SU-DHL-6 (cell line): ENCODE measurements around the gene OR8D1.

Experiments
- H2AFZ ChIP-seq: fragments of 200-600 bp; sonication (generic); 2 replicates; pipeline ENCODE4 v1.6.1; 2014; ENCODE audit warnings: low read depth, mild to moderate bottlenecking, moderate library complexity, mixed read lengths, antibody characterized with exemption, low read length; ENCODE audit not compliant: severe bottlenecking
- H3F3A ChIP-seq: fragments of 200-600 bp; shearing (Covaris generic); 2 replicates; pipeline ENCODE4 v1.6.0; 2016; ENCODE audit warnings: antibody characterized with exemption, mild to moderate bottlenecking; ENCODE audit not compliant: insufficient read depth
- H3K27ac ChIP-seq: fragments of 200-600 bp; sonication (generic); 2 replicates; pipeline ENCODE4 v1.5.1; 2016; ENCODE audit warnings: low read depth, mild to moderate bottlenecking, low read length, moderate library complexity, mixed read lengths
- H3K27me3 ChIP-seq: fragments of 200-600 bp; sonication (generic), shearing (Covaris generic); 2 replicates; pipeline ENCODE4 v1.6.0; 2014; ENCODE audit warnings: mild to moderate bottlenecking, low read length
- H3K36me3 ChIP-seq: fragments of 200-600 bp; sonication (generic); 2 replicates; pipeline ENCODE4 v1.6.1; 2014; ENCODE audit warnings: mild to moderate bottlenecking, low read length, mixed read lengths
- H3K4me2 ChIP-seq: fragments of 300-600, 200-600 bp; shearing (Covaris generic), sonication (generic); 2 replicates; pipeline ENCODE4 v1.6.0; 2014; ENCODE audit warnings: low read length, low read depth, mild to moderate bottlenecking; ENCODE audit not compliant: poor library complexity, severe bottlenecking
- H3K4me3 ChIP-seq: fragments of 200-600 bp; sonication (generic); 2 replicates; pipeline ENCODE4 v1.5.1; 2014; ENCODE audit warnings: antibody characterized with exemption, low read length, mild to moderate bottlenecking, mixed read lengths; ENCODE audit not compliant: insufficient read depth, poor library complexity, severe bottlenecking
- H3K79me2 ChIP-seq: fragments of 200-600 bp; sonication (generic); 2 replicates; pipeline ENCODE4 v1.6.1; 2014; ENCODE audit warnings: mild to moderate bottlenecking, low read length, moderate library complexity; ENCODE audit not compliant: insufficient read depth
- H3K9ac ChIP-seq: fragments of 200-600 bp; sonication (generic); 2 replicates; pipeline ENCODE4 v1.7.0; 2014; ENCODE audit warnings: mild to moderate bottlenecking, low read length
- H3K9me2 ChIP-seq: fragments of 200-600 bp; sonication (generic); replicated peaks from 2 replicates; pipeline ENCODE4 v1.6.1; 2014; ENCODE audit warnings: low read length; ENCODE audit not compliant: insufficient read depth
- H3K9me3 ChIP-seq: fragments of 200-600 bp; sonication (generic); 2 replicates; pipeline ENCODE4 v1.6.1; 2014; ENCODE audit warnings: low read length, mixed read lengths; ENCODE audit not compliant: insufficient read depth
- H4K20me1 ChIP-seq: fragments of 200-600 bp; sonication (generic); 2 replicates; pipeline ENCODE4 v1.6.1; 2014; ENCODE audit warnings: low read depth, mild to moderate bottlenecking, antibody characterized with exemption, low read length, moderate library complexity, mixed read lengths
- CTCF ChIP-seq: fragments of 200-600 bp; sonication (generic); IDR thresholded peaks from one replicate; pipeline ENCODE4 v1.5.1; 2017; ENCODE audit warnings: antibody characterized with exemption, mild to moderate bottlenecking, low read length, moderate library complexity; ENCODE audit not compliant: insufficient read depth, poor library complexity, severe bottlenecking
- EZH2phosphoT487 ChIP-seq: fragments of 200-600 bp; sonication (generic), shearing (Covaris generic); conservative IDR thresholded peaks from 2 replicates; pipeline ENCODE4 v1.6.1; 2018; ENCODE audit warnings: mild to moderate bottlenecking, antibody characterized with exemption, low read length, moderate library complexity, mixed read lengths

OR8D1 gene

GRCh38 chr11:124285610-124286344 is 28.0 kb downstream of the OR8D1 start:
- no peak overlapping the region for H2AFZ ChIP-seq
- no peaks in the 10 kb centered on the region for H3K27me3 ChIP-seq
- H3K9me2 ChIP-seq: no peaks in the 10 kb centered on the region
- H4K20me1 ChIP-seq: no peaks in the 10 kb centered on the region
- no peaks in the 10 kb centered on the region for H3K9me3 ChIP-seq
- H3K9ac ChIP-seq: no peak overlapping the region
- H3K79me2 ChIP-seq: no peaks in the 10 kb centered on the region
- no peaks in the 10 kb centered on the region for H3F3A ChIP-seq
- no peak overlapping the region for H3K4me3 ChIP-seq
- H3K4me2 ChIP-seq: no peak overlapping the region
- TF ChIP-seq EZH2phosphoT487: no peak
- no peak for TF ChIP-seq CTCF
- H3K36me3 ChIP-seq: no peaks in the 10 kb centered on the region
- H3K27ac ChIP-seq: no peak overlapping the region

- H3K27me3 ChIP-seq: no peaks in the 10 kb centered on the region
- TF ChIP-seq CTCF: no peak
- no peak for TF ChIP-seq EZH2phosphoT487
- no peak overlapping the region for H2AFZ ChIP-seq
- no peaks in the 10 kb centered on the region for H3K79me2 ChIP-seq
- H3K9me3 ChIP-seq: no peaks in the 10 kb centered on the region
- H4K20me1 ChIP-seq: no peaks in the 10 kb centered on the region
- no peaks in the 10 kb centered on the region for H3K9me2 ChIP-seq
- no peak overlapping the region for H3K9ac ChIP-seq
- no peak overlapping the region for H3K4me3 ChIP-seq
- H3K27ac ChIP-seq: no peak overlapping the region
- H3K36me3 ChIP-seq: no peaks in the 10 kb centered on the region
- H3K4me2 ChIP-seq: no peak overlapping the region
- H3F3A ChIP-seq: no peaks in the 10 kb centered on the region
Observed at GRCh38 chr11:124278261-124278660, 35.5 kb downstream of the OR8D1 start.

- no peak overlapping the region for H3K9ac ChIP-seq
- no peak for TF ChIP-seq EZH2phosphoT487
- TF ChIP-seq CTCF: no peak
- H3K4me2 ChIP-seq: no peak overlapping the region
- no peaks in the 10 kb centered on the region for H3K36me3 ChIP-seq
- no peak overlapping the region for H3K27ac ChIP-seq
- no peaks in the 10 kb centered on the region for H4K20me1 ChIP-seq
- H3K4me3 ChIP-seq: no peak overlapping the region
- no peaks in the 10 kb centered on the region for H3F3A ChIP-seq
- H2AFZ ChIP-seq: no peak overlapping the region
- H3K79me2 ChIP-seq: no peaks in the 10 kb centered on the region
- no peaks in the 10 kb centered on the region for H3K27me3 ChIP-seq
- H3K9me3 ChIP-seq: no peaks in the 10 kb centered on the region
- H3K9me2 ChIP-seq: no peaks in the 10 kb centered on the region
Observed at GRCh38 chr11:124277804-124278203, 35.9 kb downstream of the OR8D1 start.
